B cell (primary cell): Measurements from ENCODE around the gene KYAT1. TPM values are rescaled to one million over a fixed set of nuclear protein-coding genes. Genes with fewer than 3 reads are reported as not detected.

Experiments used
- ATAC-seq: fragments of 200-7000 bp; cut with Tn5 transposase; one replicate; pipeline ENCODE4 v1.10.0; 2021; ENCODE audit warnings: low read depth, mild to moderate bottlenecking, moderate number of reproducible peaks, moderate library complexity
- CTCF ChIA-PET: fragments of 350-600 bp; sonication (Branson Sonifier 250); formaldehyde crosslinking; loops from one replicate; lab custom pipeline; 2021; ENCODE audit warnings: antibody characterized with exemption, inconsistent platforms; lab: Charles Lee
- POLR2A ChIA-PET: fragments of 350-600 bp; sonication (Branson Sonifier 250); formaldehyde crosslinking; loops from one replicate; lab custom pipeline; 2021; ENCODE audit warnings: antibody characterized with exemption; lab: Charles Lee
- DNase-seq: peaks from one replicate; pipeline ENCODE4 v3.0.0; 2013
- H2AFZ ChIP-seq: 2 replicates; pipeline ENCODE4 v1.6.1; 2012; ENCODE audit warnings: mild to moderate bottlenecking, low read depth, low read length; ENCODE audit not compliant: insufficient read depth, poor library complexity, severe bottlenecking
- H3K27ac ChIP-seq, 2 donors: 1 replicate in 1 of 2; 2 replicates in 1 of 2; pipeline ENCODE4 v1.5.1; 2012 to 2013; ENCODE audit warnings: low read length in 2 of 2, mild to moderate bottlenecking in 2 of 2, moderate library complexity in 1 of 2
- H3K27me3 ChIP-seq, 4 experiments: fragments of 200-600 bp in 1 of 4; sonication (generic) in 1 of 4; replicated peaks in 1 of 4; 1 replicate in 2 of 4; 2 replicates in 2 of 4; pipeline versions ENCODE4 v1.6.1 to v1.7.0; 2013 to 2016; ENCODE audit warnings: low read length in 3 of 4, mild to moderate bottlenecking in 2 of 4, mixed read lengths in 1 of 4, moderate library complexity in 1 of 4; ENCODE audit not compliant: insufficient read depth in 4 of 4, control insufficient read depth in 3 of 4; ENCODE audit errors: control extremely low read depth in 1 of 4
- H3K36me3 ChIP-seq, 2 experiments: replicated peaks in 1 of 2; 1 replicate in 1 of 2; 2 replicates in 1 of 2; pipeline versions ENCODE4 v1.6.1 to v1.7.1; 2013; ENCODE audit warnings: low read length in 1 of 2; ENCODE audit not compliant: insufficient read depth in 2 of 2, control insufficient read depth in 1 of 2; ENCODE audit errors: control extremely low read depth in 1 of 2, extremely low read depth in 1 of 2
- H3K4me1 ChIP-seq, 2 donors: fragments of 200-600 bp in 1 of 2; sonication (generic) in 1 of 2; 1 replicate in 1 of 2; 2 replicates in 1 of 2; pipeline versions ENCODE4 v1.5.1 to v1.6.1; 2013 to 2017; ENCODE audit warnings: low read length in 2 of 2; ENCODE audit not compliant: control insufficient read depth in 2 of 2, insufficient read depth in 2 of 2
- H3K4me2 ChIP-seq: replicated peaks from 2 replicates; pipeline ENCODE3; 2012; ENCODE audit warnings: mild to moderate bottlenecking, low read depth, low read length; ENCODE audit not compliant: poor library complexity, severe bottlenecking
- H3K4me3 ChIP-seq, 5 experiments: fragments of 200-600 bp in 1 of 5; sonication (generic) in 1 of 5; 1 replicate in 3 of 5; 2 replicates in 2 of 5; pipeline versions ENCODE4 v1.5.1 to v1.7.0; 2011 to 2016; ENCODE audit warnings: low read length in 4 of 5, mild to moderate bottlenecking in 4 of 5, low read depth in 2 of 5, control low read depth in 1 of 5, moderate library complexity in 1 of 5; ENCODE audit not compliant: insufficient read depth in 1 of 5; ENCODE audit errors: control extremely low read depth in 1 of 5, extremely low read depth in 1 of 5
- H3K79me2 ChIP-seq: fragments of 200-600 bp; sonication (generic); one replicate; pipeline ENCODE4 v1.6.0; 2016; ENCODE audit warnings: low read length; ENCODE audit not compliant: control insufficient read depth, insufficient read depth
- H3K9ac ChIP-seq: fragments of 200-600 bp; sonication (generic); 2 replicates; pipeline ENCODE4 v1.6.1; 2017; ENCODE audit warnings: mild to moderate bottlenecking, low read length, moderate library complexity
- H3K9me3 ChIP-seq, 3 donors: one replicate each; pipeline versions ENCODE4 v1.6.1 to v1.7.1; 2013; ENCODE audit warnings: low read length in 2 of 3; ENCODE audit not compliant: control insufficient read depth in 2 of 3, insufficient read depth in 1 of 3; ENCODE audit errors: control extremely low read depth in 1 of 3
- H4K20me1 ChIP-seq: 2 replicates; pipeline ENCODE4 v1.6.0; 2012; ENCODE audit warnings: mild to moderate bottlenecking, low read length; ENCODE audit not compliant: insufficient read depth, control insufficient read depth, poor library complexity, severe bottlenecking
- H3K27ac Mint-ChIP-seq: one replicate; pipeline ENCODE4 v1.8.0; 2021; ENCODE audit warnings: mixed read lengths
- H3K27me3 Mint-ChIP-seq: one replicate; pipeline ENCODE4 v1.8.0; 2021; ENCODE audit warnings: mixed read lengths
- H3K4me1 Mint-ChIP-seq: one replicate; pipeline ENCODE4 v1.8.0; 2021; ENCODE audit warnings: mixed read lengths
- H3K4me3 Mint-ChIP-seq: one replicate; pipeline ENCODE4 v1.8.0; 2021; ENCODE audit warnings: mixed read lengths
- H3K9me3 Mint-ChIP-seq: one replicate; pipeline ENCODE4 v1.8.0; 2022; ENCODE audit warnings: mixed read lengths; ENCODE audit not compliant: insufficient read depth
- CTCF ChIP-seq: fragments of 200-600 bp; IDR thresholded peaks from one replicate; pipeline ENCODE4 v1.8.0; 2022; ENCODE audit warnings: antibody characterized with exemption, mild to moderate bottlenecking
- EZH2 ChIP-seq: IDR thresholded peaks from 2 replicates; pipeline ENCODE4 v1.6.1; 2012; ENCODE audit warnings: borderline replicate concordance, low read depth, mild to moderate bottlenecking, moderate library complexity, low read length; ENCODE audit not compliant: insufficient read depth, poor library complexity, severe bottlenecking
- WGBS: methylation state at CpG from one replicate; pipeline ENCODE4 v1.1.5; 2013; ENCODE audit warnings: missing lambda C conversion rate; ENCODE audit not compliant: insufficient coverage; 5-methylcytosine and 5-hydroxymethylcytosine counted together
- intact Hi-C: fragments of 100-400 bp; cut with micrococcal nuclease; formaldehyde crosslinking; loops from one replicate; pipeline ENCODE4 v1.10.0; 2022
- polyA plus RNA-seq: library from polyadenylated mRNA; depleted of rRNA; stranded (reverse); fragments of >200 nt; gene quantifications from 2 replicates; pipeline ENCODE4 v1.2.3, GENCODE V29; 2012
- total RNA-seq, 2 donors: library from RNA; stranded (reverse); fragments of 120-200 nt in 1 of 2; gene quantifications; 1 replicate in 1 of 2; 2 replicates in 1 of 2; pipeline versions ENCODE4 v1.2.3 to v1.2.4, GENCODE V29; 2013 to 2022

Gene KYAT1
- total and polyA plus RNA-seq, 2 donors (not counting 1 experiment from before 2014, with no cell fraction given), result 7.0 to 16.2 TPM

GRCh38 chr9:128870128-128870940 lies 11.4 kb downstream of the KYAT1 start:
- CTCF ChIA-PET, result interaction anchor here (0.7 to 1.5 kb wide), 2 partner anchors 8 to 58 kb away, joined by 3 to 6 read pairs; no protein-coding TSS in a partner anchor
- 100% methylated on average over 2 of the region's 7 CpGs for WGBS
- POLR2A ChIA-PET, result interaction anchor here (0.7 kb wide), 2 partner anchors 923 to 1568 kb away, joined by 4 read pairs; no protein-coding TSS in a partner anchor
- H3K4me2 ChIP-seq, result no peak overlapping the region
- no peak overlapping the region for H3K4me3 Mint-ChIP-seq
- no peaks in the 10 kb centered on the region for H3K4me1 Mint-ChIP-seq
- H3K79me2 ChIP-seq, result no peaks in the 10 kb centered on the region
- no peaks in the 10 kb centered on the region for H4K20me1 ChIP-seq
- no peaks in the 10 kb centered on the region for H3K27me3 ChIP-seq
- H2AFZ ChIP-seq, result no peak overlapping the region
- H3K27ac ChIP-seq, result no peak overlapping the region
- DNase-seq, result no peak
- no peak overlapping the region for H3K27ac Mint-ChIP-seq
- no peak for ATAC-seq
- no peaks in the 10 kb centered on the region for H3K27me3 Mint-ChIP-seq
- no peaks in the 10 kb centered on the region for H3K4me1 ChIP-seq
- H3K36me3 ChIP-seq, result peaks cover 0 to 9% of the 10 kb centered on the region in 2 experiments
- H3K4me3 ChIP-seq, result no peak overlapping the region
- TF ChIP-seq EZH2 (no peak), CTCF (no peak)
- no peaks in the 10 kb centered on the region for H3K9me3 Mint-ChIP-seq
- no peak overlapping the region for H3K9ac ChIP-seq
- intact Hi-C loops, result no loop called here
- H3K9me3 ChIP-seq, result no peaks in the 10 kb centered on the region

- H3K27me3 ChIP-seq, result no peaks in the 10 kb centered on the region
- intact Hi-C loops, result loop anchor here (1.0 to 5.0 kb wide), 5 partner anchors 17 to 216 kb away; partner anchors contain the start of genes DOLK, ENDOG, KYAT1 and NUP188
- peaks cover 0 to 2% of the 10 kb centered on the region in 2 experiments for H3K36me3 ChIP-seq
- H3K9me3 Mint-ChIP-seq, result no peaks in the 10 kb centered on the region
- DNase-seq (peak; percentile 86), ATAC-seq (peak; percentile 98)
- peak overlapping the region; percentile 37 for H3K27ac Mint-ChIP-seq
- peak overlapping the region; percentile 6 for H3K4me2 ChIP-seq
- H3K27ac ChIP-seq, result no peak overlapping the region
- H3K4me3 Mint-ChIP-seq, result no peak overlapping the region
- H3K9me3 ChIP-seq, result no peaks in the 10 kb centered on the region
- ChIA-PET CTCF (interaction anchor here (0.7 to 12.0 kb wide), 8 partner anchors 14 to 145 kb away, joined by 3 to 203 read pairs (median 5); partner anchors contain the start of genes ENDOG, KYAT1 and SPOUT1), POLR2A (interaction anchor here (0.6 kb wide), 1 partner anchor 192 kb away, joined by 3 read pairs; no protein-coding TSS in a partner anchor)
- peaks cover 3 to 4% of the 10 kb centered on the region in 2 donors for H3K4me1 ChIP-seq
- no peak overlapping the region for H2AFZ ChIP-seq
- H3K79me2 ChIP-seq, result peaks cover 27% of the 10 kb centered on the region
- H4K20me1 ChIP-seq, result no peaks in the 10 kb centered on the region
- H3K9ac ChIP-seq, result no peak overlapping the region
- 27% methylated on average over 10 of the region's 10 CpGs for WGBS
- H3K4me3 ChIP-seq, result no peak overlapping the region
- peak; percentile 92 for TF ChIP-seq CTCF
- TF ChIP-seq EZH2, result no peak
- peaks cover 4% of the 10 kb centered on the region for H3K4me1 Mint-ChIP-seq
- no peaks in the 10 kb centered on the region for H3K27me3 Mint-ChIP-seq
These were observed 18.1 kb downstream of the KYAT1 start for GRCh38 chr9:128863647-128864046.
